Testis (tissue), 3 donors: ENCODE data around the gene HGS. TPM values are rescaled to one million over a fixed set of nuclear protein-coding genes. Genes with fewer than 3 reads are reported as not detected.

Source experiments
- DNase-seq: peaks from one replicate; pipeline ENCODE4 v3.0.0-alpha.2; 2019
- H3K27ac ChIP-seq, 2 donors: fragments of 200-600 bp; sonication (generic); one replicate each; pipeline ENCODE4 v1.5.1; 2019
- H3K27me3 ChIP-seq: fragments of 200-600 bp; sonication (generic); one replicate; pipeline ENCODE4 v1.5.1; 2019
- H3K36me3 ChIP-seq: fragments of 200-600 bp; sonication (generic); one replicate; pipeline ENCODE4 v1.5.1; 2017; ENCODE audit warnings: low read depth; ENCODE audit errors: missing control alignments
- H3K4me1 ChIP-seq: fragments of 200-600 bp; sonication (generic); one replicate; pipeline ENCODE4 v1.5.1; 2019
- H3K4me3 ChIP-seq, 2 donors: fragments of 200-600 bp; sonication (generic); one replicate each; pipeline ENCODE4 v1.5.1; 2017 to 2019
- H3K9me3 ChIP-seq: fragments of 200-600 bp; sonication (generic); one replicate; pipeline ENCODE4 v1.5.1; 2017
- CTCF ChIP-seq, 3 experiments: fragments of 450-650 bp in 2 of 3; fragments of 200-600 bp in 1 of 3; sonication (generic) in 1 of 3; IDR thresholded peaks; one replicate each; pipeline ENCODE4 v1.5.1; 2016 to 2019; ENCODE audit warnings: antibody characterized with exemption in 3 of 3, mild to moderate bottlenecking in 2 of 3, moderate library complexity in 1 of 3
- POLR2A ChIP-seq: fragments of 450-650 bp; IDR thresholded peaks from one replicate; pipeline ENCODE4 v1.6.1; 2017; ENCODE audit warnings: antibody characterized with exemption, mild to moderate bottlenecking, moderate library complexity
- WGBS, 2 donors: methylation state at CpG; one replicate each; pipeline ENCODE4 v1.1.5; 2018; 5-methylcytosine and 5-hydroxymethylcytosine counted together
- intact Hi-C: fragments of 100-400 bp; cut with DNase I; formaldehyde crosslinking; loops from one replicate; pipeline ENCODE4 v1.15.1; 2023; ENCODE audit warnings: low total_unique reads
- polyA plus RNA-seq: library from polyadenylated mRNA; stranded (reverse); fragments of 350-450 nt; fragmentation: Illumina TruSeq; extraction: RNeasy Lipid Tissue Mini Kit (QIAGEN cat#74804); gene quantifications from one replicate; pipeline ENCODE4 v1.2.3, GENCODE V29; 2014; ENCODE audit warnings: low read depth, low replicate concordance; ENCODE audit not compliant: insufficient read depth
- total RNA-seq, 2 donors: library from RNA; depleted of rRNA; stranded (reverse); fragments of >200 nt; gene quantifications; one replicate each; pipeline ENCODE4 v1.2.3, GENCODE V29; 2016

HGS gene
- total and polyA plus RNA-seq, 3 donors from 2014 or later = 154 to 182 (median 160) TPM

- no peak for DNase-seq
- Histone ChIP-seq H3K4me3 (no peak overlapping the region), H3K36me3 (no peaks in the 10 kb centered on the region), H3K27ac (no peak overlapping the region), H3K9me3 (no peaks in the 10 kb centered on the region), H3K27me3 (no peaks in the 10 kb centered on the region), H3K4me1 (no peaks in the 10 kb centered on the region)
- 46 to 47% methylated on average over 24 to 27 of the region's 27 CpGs for WGBS, 2 donors
- intact Hi-C loops = no loop called here
- TF ChIP-seq CTCF (IDR thresholded peaks at IDR 0.05) (no peak), POLR2A (no peak)
Measured at GRCh38 chr17:81652906-81653771, 30.7 kb upstream of the HGS start.

DNA sequence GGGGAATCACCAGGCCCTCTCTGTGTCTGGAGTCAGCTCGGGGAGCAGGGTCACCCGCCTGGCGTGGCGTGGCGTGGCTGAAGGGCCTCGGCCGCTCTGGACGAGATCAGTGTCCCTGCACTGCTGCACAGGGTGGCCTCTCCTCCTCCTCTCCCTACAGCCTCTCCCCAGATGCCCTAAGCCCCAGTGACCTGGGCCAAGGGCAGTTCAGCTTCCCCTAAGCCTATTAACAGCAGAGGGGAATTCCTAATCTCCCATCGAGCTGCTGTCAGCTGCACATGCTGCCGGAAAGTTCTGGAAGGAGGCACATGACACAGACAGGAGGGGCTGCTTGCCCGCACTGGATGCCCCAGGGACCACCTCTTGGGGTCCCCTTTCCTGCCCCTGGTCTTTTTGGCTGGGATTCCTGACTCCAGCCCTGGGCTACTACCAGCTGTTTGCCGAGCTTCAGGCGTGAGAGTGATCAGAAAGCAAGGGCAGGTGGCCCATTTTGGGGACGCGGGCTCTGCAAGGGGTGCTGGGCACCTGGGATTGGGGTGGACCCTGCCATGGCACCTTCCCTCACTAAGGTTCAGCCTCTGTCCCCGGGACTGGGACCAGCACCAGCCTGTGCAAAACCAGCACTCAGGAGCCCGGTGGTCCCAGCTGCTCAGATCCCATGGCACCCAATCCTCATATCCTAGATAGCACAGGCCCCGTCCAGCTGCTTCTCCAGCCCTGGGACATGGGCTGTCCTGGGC lies 28.3 kb upstream of the HGS start:
- Histone ChIP-seq H3K9me3 (no peaks in the 10 kb centered on the region), H3K36me3 (no peaks in the 10 kb centered on the region), H3K4me1 (no peaks in the 10 kb centered on the region), H3K27me3 (no peaks in the 10 kb centered on the region), H3K27ac (no peak overlapping the region), H3K4me3 (no peak overlapping the region)
- 53 to 77% methylated on average over 7 to 14 of the region's 18 CpGs for WGBS, 2 donors
- intact Hi-C loops = no loop called here
- TF ChIP-seq CTCF (IDR thresholded peaks at IDR 0.05) = no peak
- no peak for TF ChIP-seq POLR2A
- no peak for DNase-seq

GRCh38 chr17:81656118-81656743 lies 27.6 kb upstream of the HGS start, which contains the start of gene PDE6G:
Gene PDE6G (minus strand): TSS chr17:81656542. CDS start chr17:81653305, 3,237 bp downstream.
- WGBS, 2 donors = 83 to 91% methylated on average over 11 to 15 of the region's 15 CpGs
- TF ChIP-seq POLR2A (no peak), CTCF (IDR thresholded peaks at IDR 0.05) (no peak)
- Histone ChIP-seq H3K4me1 (no peaks in the 10 kb centered on the region), H3K9me3 (no peaks in the 10 kb centered on the region), H3K27me3 (no peaks in the 10 kb centered on the region), H3K36me3 (no peaks in the 10 kb centered on the region), H3K27ac (no peak within 1 kb of the TSS), H3K4me3 (no peak within 1 kb of the TSS)
- DNase-seq = no peak
- intact Hi-C loops = no loop called here

DNA sequence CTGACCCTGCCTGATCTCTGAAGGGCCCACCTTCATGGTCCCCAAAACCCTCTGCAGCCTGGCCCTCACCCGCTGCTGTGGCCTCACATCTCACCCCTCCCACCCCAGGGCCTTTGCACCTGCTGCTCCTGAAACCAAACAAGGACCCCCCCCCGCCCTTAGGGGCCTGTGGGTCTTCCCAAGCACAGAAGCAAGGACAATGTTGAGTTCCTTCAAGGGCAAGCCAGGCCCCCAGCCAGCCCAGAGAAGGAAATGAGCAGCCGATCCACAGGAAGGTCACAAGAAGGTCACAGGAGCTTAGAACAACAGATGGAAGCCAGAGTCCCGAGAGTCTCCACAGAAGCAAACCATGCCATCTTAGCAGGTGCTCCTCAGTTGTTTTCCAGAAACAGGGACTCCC lies 27.0 kb upstream of the HGS start:
- intact Hi-C loops = no loop called here

More for the DNA sequence above, 27.0 kb upstream of the HGS start:
- Histone ChIP-seq H3K4me1 (no peaks in the 10 kb centered on the region), H3K9me3 (no peaks in the 10 kb centered on the region), H3K36me3 (no peaks in the 10 kb centered on the region), H3K27me3 (no peaks in the 10 kb centered on the region), H3K27ac (no peak overlapping the region), H3K4me3 (no peak overlapping the region)
- no peak for DNase-seq
- TF ChIP-seq POLR2A = no peak
- no peak for TF ChIP-seq CTCF (IDR thresholded peaks at IDR 0.05)
- 76 to 89% methylated on average over 3 to 4 of the region's 4 CpGs for WGBS, 2 donors
